A549 treated with AZD2906 at 1 μM for 4 hours (cell line): ENCODE data around the gene TGIF2LX. TPM values are rescaled to one million over a fixed set of nuclear protein-coding genes. Genes with fewer than 3 reads are reported as not detected.

ENCODE experiments used
- total RNA-seq: library from RNA; stranded (reverse); fragments of 200-300 nt; extraction: Qiagen RNA extraction; gene quantifications from 5 replicates; pipeline ENCODE4 v1.2.3, GENCODE V29; 2022

The TGIF2LX gene
- not detected in 5 replicates for total RNA-seq

DNA sequence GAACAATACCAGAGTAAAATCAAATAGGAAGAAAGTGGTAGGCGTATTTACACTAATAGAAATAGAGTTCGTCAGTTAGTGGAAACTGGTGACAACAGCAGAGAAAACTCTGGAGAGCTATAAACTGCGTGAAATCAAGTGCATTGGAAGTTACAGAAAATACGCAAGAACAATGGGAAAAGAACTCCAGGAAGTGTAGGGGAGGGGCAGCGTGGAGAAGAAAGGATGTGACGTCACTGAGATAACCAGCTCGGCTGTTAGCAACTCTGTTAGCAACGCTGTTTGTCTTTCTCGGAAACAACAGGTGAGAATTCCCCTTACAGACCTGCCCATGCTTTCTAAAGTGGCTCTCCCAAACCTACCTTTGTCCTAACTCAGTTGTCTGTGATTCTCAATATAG, at the start of gene TGIF2LX:
Gene TGIF2LX (plus strand): TSS at position 244 of the 400 bp plus-strand sequence. CDS start 178 bp downstream, outside the sequence.

